ENCODE measurements around the gene WDR91.
"Not testable (repeated sequence)": the region's sequence is repeated elsewhere in the genome, so short reads cannot be mapped to it uniquely, and the experiment has no call there.

WDR91 gene

DNA sequence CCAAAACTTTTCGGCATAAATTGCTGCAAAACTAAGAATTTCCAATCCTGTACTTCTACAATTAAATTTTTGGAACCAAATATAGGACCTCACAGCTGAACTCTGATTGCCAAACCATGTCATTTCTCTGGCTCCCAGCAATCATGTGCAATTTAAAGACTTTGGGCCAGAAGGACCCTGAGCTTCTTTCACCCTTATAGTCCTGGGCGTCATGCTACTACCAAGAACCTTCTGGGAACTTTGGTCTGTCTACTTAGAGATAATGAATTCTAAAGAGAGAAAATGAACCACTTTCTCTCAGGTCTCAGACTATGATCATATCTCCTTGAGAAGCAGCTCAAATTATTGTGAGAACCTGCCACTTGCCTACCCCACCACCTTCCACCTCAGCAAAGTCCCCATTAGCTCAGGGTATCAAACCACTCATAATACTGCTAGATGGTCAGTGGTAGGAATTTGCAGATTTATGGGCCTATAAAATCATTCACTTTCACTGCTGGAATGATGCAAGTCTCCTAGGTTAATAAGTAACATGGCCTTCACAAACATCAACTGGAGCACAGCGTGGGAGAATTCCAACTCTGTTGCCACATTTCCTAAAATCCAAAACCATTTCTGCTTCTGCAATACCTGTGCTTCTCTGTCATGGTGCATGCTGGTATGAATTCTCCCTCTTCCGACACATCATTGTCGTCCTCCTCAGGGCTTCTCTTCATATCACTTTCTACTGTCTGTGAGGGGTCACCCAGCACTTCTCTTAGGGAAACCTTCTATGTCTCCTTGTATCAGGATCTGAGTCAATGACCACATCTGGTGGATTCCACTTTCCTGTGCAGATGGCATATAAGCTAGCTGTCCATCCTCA, 6.6 kb upstream of the WDR91 start:
- in situ Hi-C loops (cut with MboI; ENCODE audit: low pct_unique_long_range_greater_than_20kb, low sequenced_read_pairs, unreplicated experiment): no loop called here
- TF ChIP-seq, protein P1, sequence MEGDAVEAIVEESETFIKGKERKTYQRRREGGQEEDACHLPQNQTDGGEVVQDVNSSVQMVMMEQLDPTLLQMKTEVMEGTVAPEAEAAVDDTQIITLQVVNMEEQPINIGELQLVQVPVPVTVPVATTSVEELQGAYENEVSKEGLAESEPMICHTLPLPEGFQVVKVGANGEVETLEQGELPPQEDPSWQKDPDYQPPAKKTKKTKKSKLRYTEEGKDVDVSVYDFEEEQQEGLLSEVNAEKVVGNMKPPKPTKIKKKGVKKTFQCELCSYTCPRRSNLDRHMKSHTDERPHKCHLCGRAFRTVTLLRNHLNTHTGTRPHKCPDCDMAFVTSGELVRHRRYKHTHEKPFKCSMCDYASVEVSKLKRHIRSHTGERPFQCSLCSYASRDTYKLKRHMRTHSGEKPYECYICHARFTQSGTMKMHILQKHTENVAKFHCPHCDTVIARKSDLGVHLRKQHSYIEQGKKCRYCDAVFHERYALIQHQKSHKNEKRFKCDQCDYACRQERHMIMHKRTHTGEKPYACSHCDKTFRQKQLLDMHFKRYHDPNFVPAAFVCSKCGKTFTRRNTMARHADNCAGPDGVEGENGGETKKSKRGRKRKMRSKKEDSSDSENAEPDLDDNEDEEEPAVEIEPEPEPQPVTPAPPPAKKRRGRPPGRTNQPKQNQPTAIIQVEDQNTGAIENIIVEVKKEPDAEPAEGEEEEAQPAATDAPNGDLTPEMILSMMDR (IDR thresholded peaks at IDR 0.05; ENCODE audit: extremely low read depth, insufficient read depth, missing control alignments): no peak
- DNase-seq (ENCODE audit: low spot score): no peak

DNA sequence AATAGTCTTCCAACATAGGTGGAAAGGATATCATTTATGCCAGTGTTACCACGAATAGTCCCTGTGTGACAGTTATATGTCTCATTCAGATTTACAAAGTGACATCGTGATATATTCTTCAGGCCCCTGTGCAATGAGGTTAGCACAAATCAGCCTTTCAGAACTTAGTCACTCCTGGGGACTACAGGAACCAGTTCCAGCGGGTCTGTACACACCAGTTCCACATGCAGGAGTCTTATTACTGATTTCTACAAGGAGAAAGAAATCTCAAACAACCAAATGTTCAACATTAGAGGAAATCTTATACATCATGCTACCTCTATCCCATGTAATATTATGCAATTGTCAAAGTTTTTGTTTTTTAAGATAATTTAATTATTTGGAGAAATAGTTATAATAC, 4.4 kb upstream of the WDR91 start:
- in situ Hi-C loops (cut with MboI; ENCODE audit: low pct_unique_long_range_greater_than_20kb, low sequenced_read_pairs, unreplicated experiment): no loop called here
- TF ChIP-seq, protein P1 (IDR thresholded peaks at IDR 0.05; ENCODE audit: extremely low read depth, insufficient read depth, missing control alignments): no peak
- DNase-seq (ENCODE audit: low spot score): no peak

DNA sequence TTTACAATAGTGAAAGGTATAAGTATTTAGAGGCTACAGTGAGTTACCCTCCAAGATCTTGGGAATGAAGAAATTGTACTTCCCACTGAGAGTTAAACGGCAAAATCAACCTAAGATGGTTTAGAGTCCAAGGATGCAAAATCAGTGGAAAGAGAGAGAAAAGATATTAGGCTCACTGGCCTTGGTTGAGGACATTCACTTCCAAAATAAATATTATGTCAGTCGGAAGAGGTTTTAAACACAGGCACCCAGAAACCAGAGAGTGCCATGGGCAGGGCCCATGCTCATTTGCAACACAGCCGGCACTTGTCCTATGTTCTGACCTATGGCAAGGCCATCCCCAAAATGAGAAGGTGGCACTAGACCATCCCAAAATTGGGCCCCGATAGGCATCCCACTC, 3.9 kb upstream of the WDR91 start:
- TF ChIP-seq, protein P1 (IDR thresholded peaks at IDR 0.05; ENCODE audit: extremely low read depth, insufficient read depth, missing control alignments): no peak
- in situ Hi-C loops (cut with MboI; ENCODE audit: low pct_unique_long_range_greater_than_20kb, low sequenced_read_pairs, unreplicated experiment): no loop called here

DNA sequence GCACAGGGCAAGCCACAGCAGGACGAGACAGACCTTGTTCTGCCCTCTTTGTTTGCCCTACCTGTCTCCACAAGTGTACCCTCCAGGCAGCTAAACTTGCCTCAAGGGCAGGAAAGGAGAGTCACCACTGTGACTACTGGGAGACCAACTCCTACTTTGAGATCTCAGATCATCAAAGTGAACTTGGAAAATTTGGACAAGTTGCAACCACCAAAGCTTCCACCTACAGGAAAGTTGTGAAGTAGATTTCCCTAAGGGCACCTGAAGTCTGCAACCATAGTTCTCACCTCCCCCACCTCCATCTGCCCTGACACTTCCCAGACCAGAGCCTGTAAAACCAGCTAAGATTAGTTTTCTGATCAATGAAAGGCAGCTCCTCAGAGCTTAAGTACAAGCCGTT, 2.5 kb upstream of the WDR91 start:
- TF ChIP-seq, protein P1 (IDR thresholded peaks at IDR 0.05; ENCODE audit: extremely low read depth, insufficient read depth, missing control alignments): no peak
- in situ Hi-C loops (cut with MboI; ENCODE audit: low pct_unique_long_range_greater_than_20kb, low sequenced_read_pairs, unreplicated experiment): no loop called here
- no peak for DNase-seq (ENCODE audit: low spot score)

More for the DNA sequence above, 3.9 kb upstream of the WDR91 start:
- DNase-seq (ENCODE audit: low spot score): no peak

DNA sequence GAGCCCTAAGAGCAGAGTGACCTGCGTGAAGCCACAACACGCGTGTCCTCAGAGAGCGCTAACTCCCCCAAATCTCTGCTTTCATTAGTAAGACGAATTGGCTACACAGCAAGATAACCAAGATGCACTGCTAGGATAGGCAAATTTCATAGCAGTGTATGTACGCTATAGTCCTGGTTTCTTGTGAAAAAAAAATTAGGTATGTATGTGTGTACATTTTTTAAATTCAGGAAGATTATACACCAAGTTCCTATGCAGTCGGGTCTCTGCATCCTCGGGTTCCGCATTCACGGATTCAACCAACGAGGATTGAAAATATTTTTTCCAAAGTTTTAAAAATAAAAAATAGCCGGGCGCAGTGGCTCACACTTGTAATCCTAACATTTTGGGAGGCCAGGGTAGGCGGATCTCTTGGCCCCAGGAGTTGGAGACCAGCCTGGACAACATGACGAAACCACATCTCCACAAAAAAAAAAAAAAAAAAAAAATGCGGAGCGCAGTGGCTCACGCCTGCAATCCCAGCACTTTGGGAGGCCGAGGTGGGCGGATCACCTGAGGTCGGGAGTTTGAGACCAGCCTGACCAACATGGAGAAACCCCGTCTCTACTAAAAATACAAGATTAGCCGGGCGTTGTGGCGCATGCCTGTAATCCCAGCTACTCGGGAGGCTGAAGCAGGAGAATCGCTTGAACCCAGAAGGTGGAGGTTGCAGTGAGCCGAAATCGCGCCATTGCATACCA, 790 bp upstream of the WDR91 start:
- DNase-seq (ENCODE audit: low spot score); in situ Hi-C loops (cut with MboI; ENCODE audit: low pct_unique_long_range_greater_than_20kb, low sequenced_read_pairs, unreplicated experiment): not testable (repeated sequence)

DNA sequence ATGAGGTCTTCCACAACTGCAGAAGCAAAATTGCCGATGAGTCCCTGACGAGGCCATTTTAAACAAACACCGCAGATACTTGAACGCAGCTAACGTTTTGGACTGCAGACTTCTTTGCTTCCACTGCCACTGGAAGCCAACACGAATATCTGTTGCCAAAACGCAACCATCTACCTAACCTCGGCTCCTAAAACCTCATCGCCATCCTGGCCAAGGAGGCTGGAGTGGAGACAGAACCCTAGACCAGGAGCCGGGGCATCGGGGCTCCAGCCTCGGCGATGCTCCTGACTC, 493 bp downstream of the WDR91 start:
- in situ Hi-C loops (cut with MboI; ENCODE audit: low pct_unique_long_range_greater_than_20kb, low sequenced_read_pairs, unreplicated experiment): no loop called here
- DNase-seq (ENCODE audit: low spot score): no peak
- TF ChIP-seq, protein P1 (IDR thresholded peaks at IDR 0.05; ENCODE audit: extremely low read depth, insufficient read depth, missing control alignments): no peak

DNA sequence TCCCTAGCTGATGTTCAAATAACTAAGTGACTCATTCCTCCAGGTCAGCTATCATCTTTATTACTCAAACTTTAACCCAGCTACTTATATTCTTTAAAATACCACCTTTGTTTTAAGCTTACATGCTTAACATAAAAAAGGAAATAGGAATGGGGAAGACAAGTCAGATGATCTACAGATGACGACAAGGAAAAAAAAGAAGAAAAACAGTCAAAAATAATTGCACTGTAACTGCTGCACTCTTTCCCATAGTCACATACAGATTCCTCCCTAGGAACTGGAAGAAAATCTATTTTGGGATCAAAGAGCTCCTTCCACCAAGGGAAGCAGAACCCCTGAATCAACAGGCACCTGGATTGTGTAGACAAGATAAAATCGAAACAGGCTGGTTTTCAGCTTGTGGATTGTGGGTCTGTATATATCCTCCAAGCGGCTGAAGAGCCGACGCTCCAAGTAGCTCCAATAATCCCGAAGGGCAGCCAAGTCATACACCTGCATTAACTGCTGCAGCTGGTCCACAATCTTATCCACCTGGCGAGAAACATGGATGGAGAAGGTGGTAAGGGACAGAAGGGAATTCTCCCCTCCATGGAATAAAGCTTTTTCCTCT, 2.0 kb downstream of the WDR91 start:
- no peak for DNase-seq (ENCODE audit: low spot score)
- in situ Hi-C loops (cut with MboI; ENCODE audit: low pct_unique_long_range_greater_than_20kb, low sequenced_read_pairs, unreplicated experiment): no loop called here
- TF ChIP-seq, protein P1 (IDR thresholded peaks at IDR 0.05; ENCODE audit: extremely low read depth, insufficient read depth, missing control alignments): no peak
